Sigmoid colon (tissue), 3 donors: Measurements from ENCODE around the gene PLPP3.

Experiments
- POLR2A ChIP-seq, 2 donors: fragments of 450-650 bp; IDR thresholded peaks; one replicate each; pipeline ENCODE4 v1.6.1; 2016; ENCODE audit warnings: antibody characterized with exemption in 2 of 2, mild to moderate bottlenecking in 2 of 2, moderate library complexity in 2 of 2
- TF ChIP-seq, protein P1 (sequence below), 4 experiments: fragments of 450-650 bp in 3 of 4; fragments of 200-600 bp in 1 of 4; IDR thresholded peaks; one replicate each; pipeline ENCODE4 v1.5.1; 2016 to 2019; ENCODE audit warnings: antibody characterized with exemption in 4 of 4, mild to moderate bottlenecking in 3 of 4, moderate library complexity in 2 of 4

DNA sequence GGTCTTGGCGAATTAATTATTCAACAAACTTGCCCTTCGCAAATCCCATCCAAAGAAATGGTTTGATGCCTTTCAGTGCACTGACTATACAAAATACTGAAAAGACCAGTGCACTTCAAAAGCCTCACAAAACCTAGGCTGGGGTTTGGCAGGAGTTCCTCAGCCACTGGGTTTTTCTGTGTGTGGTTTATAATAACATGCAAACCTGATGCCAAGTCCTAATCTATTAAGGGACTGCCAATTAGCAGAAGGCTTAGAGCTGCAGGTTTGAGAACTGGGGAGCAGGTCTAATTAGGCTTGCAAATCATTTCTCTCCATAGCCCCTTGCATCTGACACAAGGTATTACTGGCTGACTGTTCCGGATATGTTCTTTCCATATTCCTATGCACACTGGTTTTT, 27.7 kb downstream of the PLPP3 start:
- TF ChIP-seq, protein P1, sequence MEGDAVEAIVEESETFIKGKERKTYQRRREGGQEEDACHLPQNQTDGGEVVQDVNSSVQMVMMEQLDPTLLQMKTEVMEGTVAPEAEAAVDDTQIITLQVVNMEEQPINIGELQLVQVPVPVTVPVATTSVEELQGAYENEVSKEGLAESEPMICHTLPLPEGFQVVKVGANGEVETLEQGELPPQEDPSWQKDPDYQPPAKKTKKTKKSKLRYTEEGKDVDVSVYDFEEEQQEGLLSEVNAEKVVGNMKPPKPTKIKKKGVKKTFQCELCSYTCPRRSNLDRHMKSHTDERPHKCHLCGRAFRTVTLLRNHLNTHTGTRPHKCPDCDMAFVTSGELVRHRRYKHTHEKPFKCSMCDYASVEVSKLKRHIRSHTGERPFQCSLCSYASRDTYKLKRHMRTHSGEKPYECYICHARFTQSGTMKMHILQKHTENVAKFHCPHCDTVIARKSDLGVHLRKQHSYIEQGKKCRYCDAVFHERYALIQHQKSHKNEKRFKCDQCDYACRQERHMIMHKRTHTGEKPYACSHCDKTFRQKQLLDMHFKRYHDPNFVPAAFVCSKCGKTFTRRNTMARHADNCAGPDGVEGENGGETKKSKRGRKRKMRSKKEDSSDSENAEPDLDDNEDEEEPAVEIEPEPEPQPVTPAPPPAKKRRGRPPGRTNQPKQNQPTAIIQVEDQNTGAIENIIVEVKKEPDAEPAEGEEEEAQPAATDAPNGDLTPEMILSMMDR (IDR thresholded peaks at IDR 0.05) = no peak
- no peak for TF ChIP-seq POLR2A (IDR thresholded peaks at IDR 0.05)
